Testis (tissue), 3 donors: ENCODE measurements around the gene LTBP1. TPM values are rescaled to one million over a fixed set of nuclear protein-coding genes. Genes with fewer than 3 reads are reported as not detected.
A peak's percentile ranks its signal among the peaks of the same experiment; 100 is the strongest.

Experiments
- DNase-seq: peaks from one replicate; pipeline ENCODE4 v3.0.0-alpha.2; 2019
- H3K27ac ChIP-seq, 2 donors: fragments of 200-600 bp; sonication (generic); one replicate each; pipeline ENCODE4 v1.5.1; 2019
- H3K27me3 ChIP-seq: fragments of 200-600 bp; sonication (generic); one replicate; pipeline ENCODE4 v1.5.1; 2019
- H3K36me3 ChIP-seq: fragments of 200-600 bp; sonication (generic); one replicate; pipeline ENCODE4 v1.5.1; 2017; ENCODE audit warnings: low read depth; ENCODE audit errors: missing control alignments
- H3K4me1 ChIP-seq: fragments of 200-600 bp; sonication (generic); one replicate; pipeline ENCODE4 v1.5.1; 2019
- H3K4me3 ChIP-seq, 2 donors: fragments of 200-600 bp; sonication (generic); one replicate each; pipeline ENCODE4 v1.5.1; 2017 to 2019
- H3K9me3 ChIP-seq: fragments of 200-600 bp; sonication (generic); one replicate; pipeline ENCODE4 v1.5.1; 2017
- POLR2A ChIP-seq: fragments of 450-650 bp; IDR thresholded peaks from one replicate; pipeline ENCODE4 v1.6.1; 2017; ENCODE audit warnings: antibody characterized with exemption, mild to moderate bottlenecking, moderate library complexity
- WGBS, 2 donors: methylation state at CpG; one replicate each; pipeline ENCODE4 v1.1.5; 2018; 5-methylcytosine and 5-hydroxymethylcytosine counted together
- intact Hi-C: fragments of 100-400 bp; cut with DNase I; formaldehyde crosslinking; loops from one replicate; pipeline ENCODE4 v1.15.1; 2023; ENCODE audit warnings: low total_unique reads
- polyA plus RNA-seq: library from polyadenylated mRNA; stranded (reverse); fragments of 350-450 nt; fragmentation: Illumina TruSeq; extraction: RNeasy Lipid Tissue Mini Kit (QIAGEN cat#74804); gene quantifications from one replicate; pipeline ENCODE4 v1.2.3, GENCODE V29; 2014; ENCODE audit warnings: low read depth, low replicate concordance; ENCODE audit not compliant: insufficient read depth
- total RNA-seq, 2 donors: library from RNA; depleted of rRNA; stranded (reverse); fragments of >200 nt; gene quantifications; one replicate each; pipeline ENCODE4 v1.2.3, GENCODE V29; 2016
- TF ChIP-seq, protein P1 (sequence below), 3 experiments: fragments of 450-650 bp in 2 of 3; fragments of 200-600 bp in 1 of 3; sonication (generic) in 1 of 3; IDR thresholded peaks; one replicate each; pipeline ENCODE4 v1.5.1; 2016 to 2019; ENCODE audit warnings: antibody characterized with exemption in 3 of 3, mild to moderate bottlenecking in 2 of 3, moderate library complexity in 1 of 3

The LTBP1 gene
- total and polyA plus RNA-seq, 3 donors from 2014 or later: 39.6 to 51.5 (median 44.0) TPM

DNA sequence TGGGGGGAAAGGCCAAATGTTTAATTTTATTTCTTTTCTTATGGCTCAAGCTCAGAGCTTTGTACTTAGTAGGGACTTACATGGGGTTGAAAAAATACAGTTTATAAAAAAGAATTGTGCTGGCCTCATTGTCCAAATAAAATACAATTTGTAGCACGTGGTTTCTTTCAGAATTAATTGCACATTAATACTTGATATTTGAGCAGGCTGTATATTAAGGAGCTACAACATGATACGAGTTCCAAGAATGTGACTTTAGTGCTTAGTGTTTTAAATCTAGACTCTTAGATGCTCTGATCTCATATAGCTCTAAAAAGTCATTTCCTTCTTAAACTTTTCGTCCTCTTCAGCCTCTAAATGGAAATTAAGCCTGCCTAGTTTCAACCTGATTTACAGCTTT, 483.3 kb downstream of the LTBP1 start:
- intact Hi-C loops: no loop called here
- Histone ChIP-seq H3K36me3 (no peaks in the 10 kb centered on the region), H3K27ac (no peak overlapping the region), H3K27me3 (no peaks in the 10 kb centered on the region), H3K4me3 (no peak overlapping the region), H3K9me3 (no peaks in the 10 kb centered on the region), H3K4me1 (no peaks in the 10 kb centered on the region)
- no peak for TF ChIP-seq POLR2A
- TF ChIP-seq, protein P1, sequence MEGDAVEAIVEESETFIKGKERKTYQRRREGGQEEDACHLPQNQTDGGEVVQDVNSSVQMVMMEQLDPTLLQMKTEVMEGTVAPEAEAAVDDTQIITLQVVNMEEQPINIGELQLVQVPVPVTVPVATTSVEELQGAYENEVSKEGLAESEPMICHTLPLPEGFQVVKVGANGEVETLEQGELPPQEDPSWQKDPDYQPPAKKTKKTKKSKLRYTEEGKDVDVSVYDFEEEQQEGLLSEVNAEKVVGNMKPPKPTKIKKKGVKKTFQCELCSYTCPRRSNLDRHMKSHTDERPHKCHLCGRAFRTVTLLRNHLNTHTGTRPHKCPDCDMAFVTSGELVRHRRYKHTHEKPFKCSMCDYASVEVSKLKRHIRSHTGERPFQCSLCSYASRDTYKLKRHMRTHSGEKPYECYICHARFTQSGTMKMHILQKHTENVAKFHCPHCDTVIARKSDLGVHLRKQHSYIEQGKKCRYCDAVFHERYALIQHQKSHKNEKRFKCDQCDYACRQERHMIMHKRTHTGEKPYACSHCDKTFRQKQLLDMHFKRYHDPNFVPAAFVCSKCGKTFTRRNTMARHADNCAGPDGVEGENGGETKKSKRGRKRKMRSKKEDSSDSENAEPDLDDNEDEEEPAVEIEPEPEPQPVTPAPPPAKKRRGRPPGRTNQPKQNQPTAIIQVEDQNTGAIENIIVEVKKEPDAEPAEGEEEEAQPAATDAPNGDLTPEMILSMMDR (IDR thresholded peaks at IDR 0.05): no peak
- DNase-seq: no peak
- 58 to 68% methylated on average over 3 of the region's 3 CpGs for WGBS, 2 donors

DNA sequence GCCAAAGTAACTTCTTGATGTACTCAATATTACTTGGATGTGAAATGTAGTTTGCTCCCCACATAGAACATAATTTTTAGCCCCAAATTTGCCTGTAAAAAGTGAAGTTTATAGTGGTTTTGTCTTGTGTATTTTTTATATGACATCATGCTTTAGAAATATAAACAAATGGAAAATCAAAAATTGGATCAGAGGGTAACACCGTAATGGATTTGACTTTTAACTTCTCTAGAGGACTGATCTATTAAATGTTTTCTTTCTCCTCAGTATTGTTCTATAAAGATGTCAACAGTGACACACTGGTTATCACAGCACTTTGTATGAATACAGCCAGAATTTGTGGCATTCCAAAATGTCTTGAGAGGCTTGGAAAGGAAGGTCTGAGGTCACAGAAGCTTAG, 484.1 kb downstream of the LTBP1 start:
- 84 to 87% methylated on average over 1 of the region's 1 CpG for WGBS, 2 donors
- Histone ChIP-seq H3K36me3 (no peaks in the 10 kb centered on the region), H3K4me1 (no peaks in the 10 kb centered on the region), H3K27ac (no peak overlapping the region), H3K9me3 (no peaks in the 10 kb centered on the region), H3K4me3 (no peak overlapping the region), H3K27me3 (no peaks in the 10 kb centered on the region)
- DNase-seq: no peak
- intact Hi-C loops: no loop called here
- TF ChIP-seq, protein P1 (IDR thresholded peaks at IDR 0.05): no peak
- no peak for TF ChIP-seq POLR2A

DNA sequence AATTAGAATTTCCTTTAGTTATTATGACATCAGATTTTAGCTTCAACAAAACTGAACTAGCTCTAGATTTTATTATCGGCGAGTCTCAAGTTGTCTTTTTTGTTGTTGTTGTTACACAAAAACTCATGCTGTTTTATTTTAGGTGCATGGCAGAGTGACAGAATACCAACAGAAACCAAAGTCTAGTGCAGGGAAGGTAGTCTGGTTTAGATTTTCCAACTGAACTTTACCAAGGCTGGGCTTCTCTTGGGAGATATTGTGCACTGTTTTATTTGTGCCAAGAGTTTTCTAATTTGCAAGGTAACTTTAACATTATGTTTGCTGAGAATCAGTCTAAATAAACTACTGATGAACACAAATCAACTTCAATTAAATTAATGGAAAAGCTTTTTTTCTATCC, 486.1 kb downstream of the LTBP1 start:
- Histone ChIP-seq H3K9me3 (no peaks in the 10 kb centered on the region), H3K27ac (no peak overlapping the region), H3K27me3 (no peaks in the 10 kb centered on the region), H3K4me1 (no peaks in the 10 kb centered on the region), H3K36me3 (no peaks in the 10 kb centered on the region), H3K4me3 (no peak overlapping the region)
- TF ChIP-seq, protein P1 (IDR thresholded peaks at IDR 0.05): no peak
- TF ChIP-seq POLR2A: no peak
- intact Hi-C loops: no loop called here
- 68 to 72% methylated on average over 2 of the region's 2 CpGs for WGBS, 2 donors
- DNase-seq: no peak

DNA sequence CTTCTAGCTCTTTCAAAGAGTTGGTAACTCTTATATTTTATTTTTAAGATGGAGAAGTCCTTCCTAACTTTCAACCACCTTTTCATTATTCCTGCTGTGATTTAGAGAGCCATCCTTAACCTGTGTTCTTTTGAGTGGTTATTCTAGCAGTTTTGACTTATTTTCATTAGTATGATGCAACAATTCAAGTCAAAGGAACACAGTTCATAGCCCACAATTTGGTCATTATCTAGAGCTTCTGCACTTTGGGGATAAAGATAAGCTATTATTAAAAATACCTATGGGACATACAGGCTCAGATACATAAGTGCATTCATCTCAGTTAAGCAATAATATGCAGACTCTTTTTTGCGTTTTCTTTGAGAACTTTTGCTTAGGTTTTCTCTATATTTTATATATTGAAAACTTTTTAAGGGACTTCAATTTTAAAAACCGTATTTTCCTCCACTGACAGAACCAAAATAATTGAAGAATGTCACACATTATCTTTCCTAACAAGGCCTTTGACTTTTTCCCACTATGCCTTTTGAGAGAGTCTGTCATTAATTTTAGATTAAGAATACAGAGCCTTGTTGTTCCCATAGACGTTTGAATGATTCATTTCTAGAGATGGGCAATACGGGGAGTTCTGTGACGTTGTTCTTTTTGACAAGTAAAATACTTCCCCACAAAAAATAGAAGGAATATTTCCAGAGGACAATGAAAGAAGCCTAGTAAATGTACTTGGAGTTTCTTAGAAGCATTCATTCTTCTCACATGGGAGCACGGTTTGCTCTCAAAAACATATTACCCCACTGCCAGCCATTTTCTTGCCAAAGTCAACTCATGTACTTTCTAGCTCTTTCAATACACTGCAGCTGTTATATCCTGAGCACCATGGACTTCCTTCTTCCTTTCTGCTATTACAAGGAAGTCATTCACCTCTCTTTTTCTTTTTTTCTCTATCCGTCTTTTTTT, 486.8 kb downstream of the LTBP1 start:
- Histone ChIP-seq H3K36me3 (no peaks in the 10 kb centered on the region), H3K9me3 (no peaks in the 10 kb centered on the region), H3K27ac (peak overlapping the region in 1 of 2 donors; percentile 51), H3K4me3 (no peak overlapping the region), H3K27me3 (no peaks in the 10 kb centered on the region), H3K4me1 (no peaks in the 10 kb centered on the region)
- intact Hi-C loops: no loop called here
- WGBS, 2 donors: 52 to 57% methylated on average over 7 of the region's 7 CpGs
- TF ChIP-seq POLR2A: no peak
- TF ChIP-seq, protein P1 (IDR thresholded peaks at IDR 0.05): no peak
- peak; percentile 54 for DNase-seq
